Right renal pelvis (tissue), 4 donors: ENCODE measurements around the gene MCF2L2. TPM values are rescaled to one million over a fixed set of nuclear protein-coding genes. Genes with fewer than 3 reads are reported as not detected.
"Not testable (repeated sequence)": the region's sequence is repeated elsewhere in the genome, so short reads cannot be mapped to it uniquely, and the experiment has no call there.

ENCODE experiments used
- DNase-seq, 4 donors: peaks; one replicate each; pipeline ENCODE4 v3.0.0-alpha.2; 2013; ENCODE audit warnings: low read depth in 4 of 4, low spot score in 3 of 4, missing footprints in 1 of 4
- polyA plus RNA-seq, 4 donors: library from polyadenylated mRNA; unstranded; fragments of 120-200 nt; gene quantifications; one replicate each; pipeline ENCODE4 v1.2.1, GENCODE V29; 2013; ENCODE audit not compliant: insufficient read length in 4 of 4

MCF2L2 gene
- polyA plus RNA-seq, 4 donors, result 0.40 to 1.2 (median 0.83) TPM

DNA sequence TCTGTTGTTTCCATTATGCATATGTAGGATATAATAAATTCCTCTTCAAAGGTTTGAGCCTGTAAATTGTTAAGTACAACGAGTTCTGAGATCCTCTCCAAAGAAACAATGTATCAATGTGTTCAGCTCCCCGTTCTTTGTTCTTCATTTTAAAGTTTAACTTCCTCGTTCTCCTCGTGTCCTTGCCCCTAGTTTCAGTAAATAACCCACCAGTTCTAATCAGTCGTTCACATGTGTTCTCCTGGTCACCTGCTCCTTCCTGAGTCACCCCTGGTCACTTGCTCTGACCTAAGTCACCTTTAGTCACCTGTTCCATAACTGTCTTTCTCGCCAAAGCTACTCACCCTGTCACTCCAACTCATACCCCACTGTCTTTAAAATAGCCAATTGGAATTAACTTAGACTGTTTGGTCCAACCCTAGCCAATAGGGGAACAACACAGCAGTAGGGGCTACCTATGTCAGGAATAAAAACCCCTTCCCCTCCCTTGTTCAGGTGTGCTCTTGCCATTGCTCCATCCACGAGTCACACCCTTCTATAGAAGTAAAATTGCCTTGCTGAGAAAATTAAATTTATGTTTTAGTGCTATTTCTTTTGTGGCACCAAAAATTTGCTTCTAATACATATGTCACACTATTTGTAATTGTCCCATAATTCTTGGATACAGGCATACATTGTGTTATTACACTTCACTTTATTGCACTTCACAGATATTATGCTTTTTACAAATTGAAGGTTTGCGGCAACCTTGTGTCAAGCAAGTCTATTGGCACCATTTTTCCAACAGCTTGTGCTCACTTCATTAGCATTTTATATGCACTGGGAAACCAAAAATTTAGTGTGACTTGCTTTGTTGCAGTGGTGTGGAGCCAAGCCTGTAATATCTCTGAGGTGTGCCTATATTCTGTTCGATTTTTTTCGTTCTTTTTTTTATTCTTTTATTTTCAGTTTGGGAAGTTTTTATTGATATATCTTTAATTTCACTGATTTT, 15.3 kb upstream of the MCF2L2 start:
- DNase-seq, result no peak

DNA sequence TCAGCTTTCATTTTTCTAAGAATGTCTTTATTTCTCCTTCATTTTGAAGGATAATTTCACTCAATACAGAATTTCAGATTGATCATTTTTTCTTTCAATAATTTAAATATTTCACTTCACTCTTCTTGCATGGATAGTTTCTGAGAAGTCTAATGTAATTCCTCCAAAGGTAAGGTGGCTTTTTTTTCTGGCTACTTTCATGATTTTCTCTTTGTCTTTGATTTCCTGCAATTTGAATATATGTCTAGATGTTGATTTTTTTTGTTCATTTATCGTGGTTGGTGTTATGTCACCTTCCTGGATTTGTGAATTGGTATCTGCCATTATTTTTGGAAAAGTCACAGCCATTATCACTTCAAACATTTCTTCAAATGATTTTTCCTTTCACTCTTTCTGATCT, 14.6 kb upstream of the MCF2L2 start:
- DNase-seq, result no peak

DNA sequence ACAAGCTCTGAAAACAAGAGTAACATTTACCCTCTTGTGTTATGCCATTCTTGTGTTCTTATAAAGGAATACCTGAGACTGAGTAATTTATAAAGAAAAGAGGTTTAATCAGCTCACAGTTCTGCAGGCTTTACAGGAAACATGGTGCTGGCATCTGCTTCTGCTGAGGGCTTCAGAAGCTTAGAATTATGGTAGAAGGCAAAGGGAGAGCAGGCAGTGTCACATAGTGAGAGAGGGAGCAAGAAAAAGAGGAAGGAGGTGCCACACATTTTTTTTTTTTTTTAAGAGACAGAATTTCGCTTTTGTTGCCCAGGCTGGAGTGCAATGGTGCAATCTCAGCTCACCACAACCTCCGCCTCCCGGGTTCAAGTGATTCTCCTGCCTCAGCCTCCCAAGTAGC, 12.1 kb upstream of the MCF2L2 start:
- DNase-seq, result not testable (repeated sequence)

DNA sequence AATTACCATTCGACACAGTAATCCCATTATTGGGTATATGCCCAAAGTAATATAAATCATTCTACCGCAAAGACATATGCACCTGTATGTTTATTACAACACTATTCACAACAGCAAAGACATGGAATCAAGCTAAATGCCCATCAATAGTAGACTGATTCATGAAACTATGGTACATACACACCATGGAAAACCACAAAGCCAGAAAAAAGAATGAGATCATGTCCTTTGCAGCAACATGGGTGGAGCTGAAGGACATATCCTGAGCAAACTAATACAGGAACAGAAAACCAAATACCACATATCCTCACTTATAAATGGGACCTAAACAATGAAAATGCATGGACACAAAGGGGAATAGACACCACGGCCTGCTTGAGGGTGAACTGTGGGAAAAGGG, 11.1 kb upstream of the MCF2L2 start:
- DNase-seq, result no peak

DNA sequence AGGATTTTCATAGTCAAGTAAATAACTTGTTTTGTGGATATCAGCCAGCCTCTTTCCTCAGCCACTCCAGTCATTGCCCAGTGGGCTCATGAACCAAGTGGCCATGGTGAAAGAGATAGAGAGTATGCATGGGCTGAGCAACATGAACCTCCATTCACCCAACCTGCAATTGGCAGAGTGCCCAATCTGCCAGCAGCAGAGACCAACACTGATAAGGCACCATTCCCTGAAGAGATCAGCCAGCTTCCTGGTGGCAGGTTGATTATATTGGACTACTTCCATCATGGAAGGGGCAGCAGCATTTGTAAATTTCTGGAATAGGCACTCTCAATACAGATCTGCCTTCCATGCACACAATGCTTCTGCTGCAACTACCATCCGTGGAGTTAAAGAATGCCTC, 10.3 kb upstream of the MCF2L2 start:
- DNase-seq, result no peak

DNA sequence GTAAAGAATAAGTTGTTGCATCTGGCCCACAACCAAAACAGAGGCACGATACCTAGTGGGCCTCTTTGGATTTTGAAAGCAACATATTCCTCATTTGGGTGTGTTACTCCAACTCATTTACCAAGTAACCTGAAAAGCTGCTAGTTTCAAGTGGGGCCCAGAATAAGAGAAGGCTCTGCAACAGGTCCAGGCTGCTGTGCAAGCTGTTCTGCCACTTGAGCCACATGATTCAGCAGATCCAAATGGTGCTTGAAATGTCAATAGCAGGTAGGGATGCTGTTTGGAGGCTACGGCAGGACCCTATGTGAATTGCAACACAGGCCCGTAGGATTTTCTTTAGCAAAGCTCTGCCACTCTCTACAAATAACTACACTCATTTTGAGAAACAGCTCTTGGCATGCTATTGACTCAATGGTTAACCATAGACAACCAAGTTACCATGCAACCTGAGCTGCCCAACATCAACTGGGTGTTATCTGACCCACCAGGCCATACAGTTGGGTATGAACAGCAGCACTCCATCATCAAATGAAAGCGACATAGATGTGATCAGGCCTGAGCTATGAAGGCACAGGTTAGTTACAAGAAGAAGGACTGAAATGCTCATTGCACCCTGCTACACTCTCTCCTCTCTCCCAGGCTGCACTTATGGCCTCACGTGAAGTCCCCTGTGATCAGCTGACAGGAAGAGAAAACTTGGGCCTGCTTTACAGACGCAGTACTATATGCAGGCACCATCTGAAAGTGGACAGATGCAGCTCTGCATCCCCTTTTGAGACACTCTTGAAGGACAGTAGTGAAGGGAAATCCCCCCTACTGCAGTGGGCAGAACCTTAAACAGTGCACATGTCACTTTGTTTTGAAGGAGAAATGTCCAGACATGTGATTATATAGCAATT, 9.5 kb upstream of the MCF2L2 start:
- no peak for DNase-seq

DNA sequence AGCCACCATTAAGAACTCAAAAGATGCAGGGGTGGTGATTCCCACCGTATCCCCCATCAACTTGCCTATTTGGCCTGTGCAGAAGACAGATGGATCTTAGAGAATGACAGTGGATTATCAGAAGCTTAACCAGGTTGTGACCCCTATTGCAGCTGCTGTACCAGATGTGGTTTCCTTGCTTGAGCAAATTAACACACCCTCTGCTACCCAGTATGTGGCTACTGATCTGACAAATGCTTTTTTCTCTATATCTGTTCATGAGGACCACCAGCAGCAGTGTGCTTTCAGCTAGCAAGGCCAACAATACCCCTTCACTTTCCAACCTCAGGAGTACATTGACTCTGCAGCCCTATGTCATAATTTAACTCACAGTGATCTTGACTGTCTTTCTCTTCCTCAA, 8.6 kb upstream of the MCF2L2 start:
- DNase-seq, result no peak

DNA sequence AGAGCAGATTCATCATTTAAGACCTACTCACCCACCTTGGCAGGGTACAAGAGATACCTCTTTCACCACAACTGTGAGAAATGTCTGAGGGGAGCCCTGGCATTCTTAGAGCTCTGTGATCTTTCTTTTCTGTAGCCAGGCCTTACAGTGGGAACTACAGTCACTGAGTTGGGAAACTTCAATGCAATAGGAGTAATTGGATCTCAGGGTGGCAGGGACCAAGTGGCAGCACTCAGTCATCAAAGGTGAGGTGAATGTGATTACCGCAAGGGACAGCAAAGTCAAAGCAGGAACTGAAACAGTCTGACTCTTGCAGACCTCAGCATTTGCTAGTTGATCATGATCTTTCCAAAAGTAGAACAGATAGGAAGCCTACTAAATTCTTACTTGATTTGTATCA, 7.2 kb upstream of the MCF2L2 start:
- no peak for DNase-seq

DNA sequence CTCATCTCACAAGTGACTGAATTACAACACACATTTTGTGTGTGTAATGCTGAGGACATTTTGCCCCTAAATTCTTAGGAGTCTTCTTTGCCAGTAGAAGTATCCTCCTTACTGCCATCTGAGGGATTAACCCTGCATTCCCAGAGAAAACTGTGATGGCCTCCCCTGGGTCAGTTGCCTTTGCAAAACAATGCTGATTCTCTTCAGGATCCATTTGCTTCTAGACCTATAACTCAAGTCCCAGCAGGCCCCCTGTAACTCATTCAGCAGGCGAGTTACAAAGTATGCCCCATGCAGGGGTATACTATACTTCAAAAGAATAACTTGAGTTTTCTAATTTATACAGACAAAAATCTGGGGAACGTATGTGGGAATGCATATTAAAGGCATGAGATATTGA, 6.6 kb upstream of the MCF2L2 start:
- DNase-seq, result no peak

DNA sequence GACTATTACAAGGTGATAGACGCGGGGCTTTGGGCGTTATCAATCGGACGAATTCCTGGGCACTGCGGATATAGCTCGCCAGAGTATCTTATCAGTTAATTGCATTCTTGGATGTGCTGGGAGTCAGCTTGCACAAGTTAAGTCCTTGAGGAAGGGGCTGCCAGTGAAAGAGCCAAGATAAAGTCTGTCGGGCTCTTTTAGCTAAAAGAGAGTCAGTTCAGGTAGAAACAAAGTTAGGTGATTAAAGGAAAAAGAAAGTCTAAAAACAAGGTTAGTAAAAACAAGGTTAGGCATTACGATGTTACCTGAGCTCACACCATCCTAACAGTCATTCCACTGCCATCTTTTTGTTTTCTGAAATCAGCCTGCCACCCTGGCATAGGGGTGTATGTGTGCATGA, 6.1 kb upstream of the MCF2L2 start:
- DNase-seq, result no peak

DNA sequence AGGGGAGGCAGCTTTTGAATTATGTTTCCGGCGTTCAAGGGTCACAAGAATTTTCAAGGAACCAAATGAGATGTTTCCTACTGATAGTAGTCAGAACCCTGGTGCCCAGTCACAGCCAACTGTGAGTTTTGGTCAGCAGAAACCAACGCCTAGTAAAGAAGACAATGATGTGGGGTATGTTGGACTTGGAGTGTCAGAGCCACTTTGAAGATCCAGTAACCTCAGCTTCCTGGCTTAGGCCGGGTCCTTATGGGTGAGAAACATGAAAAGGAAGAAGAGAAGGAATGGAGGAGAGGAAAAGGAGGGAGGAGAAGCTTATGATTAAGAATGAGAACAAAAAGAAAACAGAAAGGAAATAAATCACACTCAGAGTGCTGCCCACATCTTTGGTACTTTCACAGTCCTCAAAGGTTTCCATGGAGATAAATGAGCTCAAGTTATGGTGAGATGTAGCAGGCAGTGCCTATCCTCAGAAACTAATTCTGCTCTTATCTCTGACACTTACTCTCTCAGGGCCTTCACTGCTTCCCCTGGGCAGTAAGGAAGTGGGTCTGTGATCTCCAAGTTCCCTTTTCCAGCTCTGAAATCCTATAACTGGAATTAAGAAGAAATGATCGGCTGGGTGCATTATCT, 2.0 kb upstream of the MCF2L2 start:
- no peak for DNase-seq

DNA sequence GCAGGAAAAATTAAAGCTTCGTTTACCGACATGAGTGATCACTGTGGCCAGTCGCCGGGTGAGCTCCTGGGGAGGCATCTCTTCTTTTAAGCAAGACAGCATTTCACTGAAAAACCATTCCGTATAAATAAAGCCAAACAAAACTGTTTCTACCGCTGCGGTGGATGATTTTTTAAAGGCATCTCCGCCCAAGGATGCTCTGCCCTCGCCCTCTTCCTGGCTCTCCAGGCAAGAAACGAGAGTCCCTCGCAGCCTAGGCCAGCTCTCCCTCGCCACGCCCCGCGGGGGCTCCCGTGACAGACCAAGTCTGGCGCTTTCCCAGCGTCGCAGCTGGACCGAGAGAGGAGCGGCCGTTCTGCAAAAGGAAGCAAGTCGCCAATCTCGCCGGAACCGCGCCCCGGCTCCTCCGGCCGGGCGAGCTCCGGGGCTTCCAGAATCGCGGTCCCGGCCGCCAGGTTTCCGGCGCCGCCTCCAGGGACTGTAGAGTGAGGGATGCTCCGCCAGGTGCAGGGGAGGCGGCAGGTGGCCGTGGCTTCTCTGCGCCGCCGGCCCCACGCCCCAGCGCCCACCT, 458 bp downstream of the MCF2L2 start:
- DNase-seq, result peak in 2 of 4 donors; percentile 35 to 37

DNA sequence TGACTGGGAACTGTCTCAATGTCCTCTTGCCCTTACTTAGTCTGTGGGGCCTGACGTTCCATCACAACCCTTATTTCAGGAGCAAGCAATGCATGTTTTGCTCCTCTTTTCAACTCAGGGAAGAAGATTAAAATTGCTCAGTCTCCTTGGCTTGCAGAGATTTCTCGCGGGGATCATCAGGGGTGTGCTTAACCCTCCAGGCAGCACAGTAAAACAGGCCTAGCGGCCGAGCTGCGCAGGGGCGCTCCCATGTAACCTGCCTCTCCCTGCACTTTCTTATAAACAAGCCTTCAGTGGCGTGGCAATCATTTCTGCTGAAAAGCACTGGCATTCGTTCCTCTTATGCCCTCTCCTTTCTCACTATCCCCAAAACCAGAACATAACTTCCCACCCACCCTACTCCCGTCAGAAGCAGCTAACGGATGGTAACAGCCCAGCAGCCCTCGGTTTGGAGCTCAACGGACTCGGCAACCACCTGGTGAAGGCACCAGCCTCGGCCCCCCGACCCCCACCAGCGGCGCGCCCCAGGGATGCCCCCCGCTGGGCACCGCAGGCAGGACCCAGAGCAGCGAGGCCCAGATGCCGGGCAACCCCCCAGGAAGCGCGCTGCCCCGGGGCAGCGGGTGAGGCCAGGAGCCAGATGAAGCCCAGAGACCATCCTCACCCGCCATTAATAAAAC, 1.1 kb downstream of the MCF2L2 start:
- no peak for DNase-seq

DNA sequence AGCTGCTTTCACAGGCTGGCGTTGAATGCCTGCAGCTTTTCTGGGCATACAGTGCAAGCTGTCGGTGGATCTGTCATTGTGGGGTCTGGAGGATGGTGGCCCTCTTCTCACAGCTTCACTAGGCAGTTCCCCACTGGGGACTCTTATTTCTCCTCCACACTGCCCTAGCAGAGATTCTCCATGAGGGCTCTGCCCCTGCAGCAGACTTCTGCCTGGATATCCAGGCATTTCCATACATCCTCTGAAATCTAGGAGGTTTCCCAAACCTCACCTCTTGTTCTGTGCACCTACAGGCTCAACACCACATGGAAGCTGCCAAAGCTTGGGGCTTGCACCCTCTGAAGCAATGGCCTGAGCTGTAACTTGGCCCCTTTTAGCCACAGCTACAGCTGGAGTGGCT, 9.6 kb downstream of the MCF2L2 start:
- not testable (repeated sequence) for DNase-seq

DNA sequence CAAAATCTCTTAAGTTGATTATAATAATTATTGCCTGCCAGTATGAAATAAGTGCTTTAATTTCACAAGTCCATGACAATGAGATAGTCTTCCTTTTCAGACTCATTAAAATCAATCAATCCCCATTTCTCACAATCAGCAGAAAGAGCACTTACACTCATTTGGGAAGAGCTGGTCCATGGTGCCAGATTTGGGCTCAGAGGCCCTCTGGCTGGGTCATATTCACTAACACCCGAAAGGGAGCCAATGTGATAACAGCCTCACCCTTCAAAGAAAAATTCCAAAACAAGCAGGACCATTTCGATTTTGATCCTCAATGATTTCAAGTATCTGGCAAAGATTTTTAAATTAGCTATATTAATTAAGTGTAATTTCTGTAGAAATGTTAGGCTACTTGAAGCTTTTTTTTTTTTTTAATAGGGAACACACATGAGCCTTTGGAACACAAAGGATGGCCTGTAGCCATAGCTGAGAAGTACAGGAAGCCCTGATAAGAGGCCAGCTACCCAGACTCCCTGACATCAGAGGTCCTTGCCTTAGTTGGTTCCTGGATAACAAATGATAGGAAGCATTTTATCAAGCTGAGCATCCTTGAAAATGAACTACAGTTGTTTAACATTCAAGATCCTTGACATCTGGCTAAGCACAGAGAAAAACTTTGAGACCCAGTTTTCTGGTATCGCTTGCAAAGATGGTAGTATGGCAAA, 17.1 kb downstream of the MCF2L2 start:
- DNase-seq, result no peak

DNA sequence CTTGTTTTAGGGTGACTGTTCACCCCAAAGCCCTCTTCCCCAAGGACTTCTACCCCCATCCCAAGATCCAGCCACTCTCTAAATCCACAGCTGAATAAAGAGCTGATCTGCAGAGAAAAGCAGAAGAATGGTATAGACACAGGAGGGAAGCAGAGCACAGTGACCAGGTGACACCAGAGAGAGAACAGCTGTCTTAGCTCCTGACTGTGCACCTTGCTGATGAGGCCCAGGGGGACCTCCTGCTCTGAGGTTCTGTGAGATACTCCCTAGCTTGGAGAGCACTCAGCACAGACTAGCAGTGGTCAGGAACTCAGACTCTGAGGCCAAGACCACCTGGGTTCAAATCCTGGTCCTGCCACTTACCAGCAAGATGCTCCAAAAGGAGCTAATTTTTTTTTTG, 17.7 kb downstream of the MCF2L2 start:
- DNase-seq, result no peak

DNA sequence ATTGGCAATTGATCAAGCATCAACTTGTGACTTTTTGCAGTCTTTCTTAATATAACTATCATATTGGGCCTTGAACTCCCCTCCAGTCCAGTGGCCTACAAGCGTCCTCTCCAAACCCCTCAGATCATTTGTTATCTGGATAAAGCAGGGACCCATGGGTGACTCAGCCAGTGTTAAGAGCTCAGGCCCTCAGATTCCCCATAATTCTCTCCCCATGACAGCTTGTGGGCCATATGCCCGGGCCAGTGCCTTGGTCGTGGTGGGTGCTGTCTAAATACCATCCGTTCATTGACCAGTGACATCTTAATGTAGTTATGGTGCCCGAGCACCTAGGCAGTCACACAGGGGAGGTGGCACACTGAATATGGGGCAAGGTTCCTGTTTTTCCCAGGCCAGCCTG, 18.1 kb downstream of the MCF2L2 start:
- DNase-seq, result no peak

DNA sequence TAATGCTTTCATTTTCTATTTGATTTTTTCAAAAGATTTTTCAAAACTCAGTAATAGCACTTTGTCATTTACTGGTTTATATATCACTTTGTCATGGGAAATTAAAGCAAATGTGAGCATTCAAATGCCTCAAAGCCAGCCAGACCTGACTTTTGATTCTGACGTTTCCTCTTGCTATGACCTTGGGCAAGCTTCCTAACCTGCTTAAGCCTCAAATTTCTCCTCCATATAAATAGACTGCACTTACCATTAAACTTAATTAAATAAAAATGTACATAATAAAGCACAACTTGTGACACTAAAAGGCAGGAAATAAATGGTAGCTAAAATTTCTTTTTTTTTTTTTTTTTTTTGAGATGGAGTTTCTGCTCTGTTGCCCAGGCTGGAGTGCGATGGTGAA, 19.2 kb downstream of the MCF2L2 start:
- DNase-seq, result no peak

DNA sequence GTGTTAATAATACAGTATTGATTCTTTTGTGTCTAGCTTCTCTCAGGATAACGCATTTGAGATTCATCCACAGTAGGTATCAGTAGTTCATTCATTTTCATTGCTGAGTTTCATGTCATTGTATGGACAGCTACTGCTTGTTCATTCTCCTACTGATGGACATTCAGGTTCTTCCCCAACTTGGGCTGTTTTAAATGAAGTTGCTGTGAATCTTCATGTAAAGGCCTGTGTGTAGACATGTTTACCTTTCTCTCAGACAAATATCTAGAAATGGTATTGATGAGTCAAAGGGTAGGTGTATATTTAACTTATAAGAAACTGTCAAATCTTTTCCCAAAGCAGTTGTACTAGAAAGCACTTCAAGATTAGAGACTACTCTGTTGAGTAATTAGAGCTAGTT, 26.7 kb downstream of the MCF2L2 start:
- DNase-seq, result no peak

DNA sequence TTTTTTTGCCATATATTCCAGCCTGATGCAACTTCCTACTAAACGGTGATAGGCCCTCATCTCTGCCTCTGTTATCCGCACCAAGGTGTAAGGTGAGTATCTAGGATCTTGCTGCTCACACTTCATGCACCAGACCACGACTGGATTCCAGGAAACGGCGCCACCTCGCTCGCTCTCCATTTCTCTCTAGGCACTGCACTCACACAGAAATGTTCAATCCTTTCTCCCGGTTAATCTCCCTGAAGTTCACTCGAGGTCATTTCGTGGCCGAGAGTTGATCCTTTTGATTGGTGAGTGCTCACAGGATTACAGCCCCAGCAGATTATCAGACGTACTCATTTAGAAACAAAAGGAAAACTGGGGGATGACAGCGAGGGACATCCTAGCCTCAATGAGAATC, 28.1 kb downstream of the MCF2L2 start:
- no peak for DNase-seq
